GOT3 (cell line): ENCODE measurements around the gene FN1.
"Not testable (repeated sequence)": the region's sequence is repeated elsewhere in the genome, so short reads cannot be mapped to it uniquely, and the experiment has no call there.

Experiments used
- DNase-seq: peaks from one replicate; lab custom pipeline; 2025; ENCODE audit warnings: mixed read lengths; lab: John Stamatoyannopoulos, UW

The FN1 gene

DNA sequence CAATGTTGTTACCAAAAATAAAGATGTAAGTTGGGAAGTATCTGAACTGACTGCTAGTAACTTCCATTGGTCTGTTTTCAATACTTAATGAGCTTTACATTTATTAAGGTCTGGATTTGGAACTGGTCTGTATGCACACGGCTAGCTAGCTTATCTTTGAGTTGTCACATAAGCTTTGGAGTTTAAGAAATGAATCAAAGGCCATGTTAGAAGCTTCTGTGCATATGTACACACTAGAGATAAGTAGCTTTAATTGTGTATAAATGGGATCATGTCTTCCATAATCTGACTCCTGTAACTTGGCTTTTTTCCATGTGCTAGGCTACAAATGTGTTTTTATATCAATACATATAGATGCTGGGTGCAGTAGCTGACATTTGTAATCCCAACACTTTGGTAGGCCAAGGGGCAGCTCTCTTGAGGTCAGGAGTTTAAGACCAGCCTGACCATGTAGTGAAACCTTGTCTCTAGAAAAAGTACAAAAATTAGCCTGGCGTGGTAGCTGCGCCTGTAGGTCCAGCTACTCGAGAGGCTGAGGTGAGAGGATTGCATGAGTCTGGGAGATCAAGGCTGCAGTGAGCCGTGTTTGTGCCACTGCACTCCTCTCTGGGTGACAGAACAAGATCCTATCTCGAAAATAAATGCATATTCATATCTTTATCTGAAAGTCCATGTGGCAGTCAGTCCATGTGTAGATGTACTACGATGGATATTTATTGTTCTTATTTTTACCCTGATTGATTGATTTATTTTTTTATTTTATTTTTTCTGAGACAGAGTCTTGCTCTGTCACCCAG, 96.8 kb downstream of the FN1 start:
- DNase-seq = no peak

DNA sequence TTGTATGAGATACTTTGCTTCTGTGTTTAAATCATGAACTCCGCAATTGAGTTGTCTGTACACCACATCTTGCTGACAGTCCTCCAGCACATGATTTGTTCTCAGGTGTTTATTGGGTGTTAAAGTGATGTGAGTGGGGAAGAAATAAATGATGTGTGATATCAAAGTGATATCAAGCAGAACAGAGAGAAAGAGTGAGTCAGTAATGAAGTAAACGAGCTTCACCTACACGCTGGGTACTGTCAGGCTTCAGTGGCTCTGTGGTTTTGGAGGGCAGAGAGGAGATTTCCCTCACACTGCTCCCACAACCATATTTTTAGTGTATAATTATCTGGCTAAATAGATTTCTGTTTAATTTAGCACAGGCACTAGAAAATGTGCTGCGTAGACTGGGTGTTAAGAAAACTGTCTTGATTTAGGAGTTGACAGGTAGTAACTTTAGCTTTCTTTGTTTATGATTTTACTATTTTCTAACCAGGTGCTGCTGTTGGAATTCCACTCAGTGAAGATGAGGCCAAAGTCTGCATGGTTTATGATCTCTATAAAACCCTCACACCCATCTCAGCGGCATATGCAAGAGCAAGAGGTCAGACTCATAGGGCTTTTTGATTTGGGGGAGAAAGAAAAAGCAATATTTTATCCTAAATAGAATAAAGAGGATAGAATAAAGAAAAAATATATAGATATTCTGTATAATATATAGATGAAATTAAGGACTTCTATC, 102.8 kb downstream of the FN1 start:
- no peak for DNase-seq

DNA sequence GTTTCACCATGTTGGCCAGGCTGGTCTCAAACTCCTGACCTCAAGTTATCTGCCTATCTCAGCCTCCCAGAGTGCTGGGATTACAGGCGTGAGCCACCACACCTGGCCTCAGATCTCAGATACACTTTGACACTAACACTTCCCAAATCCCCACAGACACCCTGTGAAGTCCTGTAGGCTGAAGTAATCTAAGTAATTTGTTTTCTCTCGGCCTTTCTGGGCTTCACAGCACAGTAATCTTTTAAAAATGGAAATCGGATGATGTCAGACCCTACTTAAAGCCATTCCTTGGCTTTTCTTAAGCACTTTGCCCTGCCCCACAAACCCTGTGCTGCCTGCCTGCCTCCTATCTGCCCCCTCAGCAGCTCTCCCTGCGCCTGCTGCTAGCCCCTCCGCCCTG, 107.8 kb downstream of the FN1 start:
- no peak for DNase-seq

DNA sequence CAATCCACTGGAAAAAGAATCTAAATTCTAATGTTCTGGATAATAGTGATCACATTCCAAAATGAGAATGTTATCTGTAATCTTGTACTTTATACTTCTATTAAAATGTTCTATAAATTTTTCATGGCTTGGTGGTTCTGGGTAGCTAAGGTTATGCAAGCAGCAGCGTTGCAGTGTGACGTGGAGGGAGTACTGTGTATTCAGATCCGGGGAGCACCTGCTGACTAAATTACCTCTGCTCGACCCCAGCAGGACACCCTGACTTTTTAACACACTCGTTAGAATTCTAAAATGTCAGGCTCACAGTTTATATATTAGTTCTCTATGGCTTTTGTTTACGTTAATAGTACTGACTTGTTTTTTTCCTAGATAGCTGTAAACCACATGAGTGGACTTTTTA, 111.1 kb downstream of the FN1 start:
- DNase-seq = no peak

DNA sequence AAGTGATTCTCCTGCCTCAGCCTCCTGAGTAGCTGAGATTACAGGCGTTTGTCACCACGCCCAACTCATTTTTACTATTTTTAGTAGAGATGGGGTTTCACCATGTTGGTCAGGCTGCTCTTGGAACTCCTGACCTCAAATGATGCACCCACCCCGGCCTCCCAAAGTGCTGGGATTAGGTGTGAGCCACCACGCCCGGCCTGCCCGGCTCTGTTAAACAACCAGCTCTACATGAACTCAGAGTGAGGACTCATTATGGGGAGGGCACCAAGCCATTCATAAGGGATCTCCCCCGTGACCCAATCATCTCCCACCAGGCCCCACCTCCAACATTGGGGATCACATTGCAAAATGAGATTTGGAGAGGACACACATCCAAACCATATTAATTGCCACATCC, 115.2 kb downstream of the FN1 start:
- no peak for DNase-seq

DNA sequence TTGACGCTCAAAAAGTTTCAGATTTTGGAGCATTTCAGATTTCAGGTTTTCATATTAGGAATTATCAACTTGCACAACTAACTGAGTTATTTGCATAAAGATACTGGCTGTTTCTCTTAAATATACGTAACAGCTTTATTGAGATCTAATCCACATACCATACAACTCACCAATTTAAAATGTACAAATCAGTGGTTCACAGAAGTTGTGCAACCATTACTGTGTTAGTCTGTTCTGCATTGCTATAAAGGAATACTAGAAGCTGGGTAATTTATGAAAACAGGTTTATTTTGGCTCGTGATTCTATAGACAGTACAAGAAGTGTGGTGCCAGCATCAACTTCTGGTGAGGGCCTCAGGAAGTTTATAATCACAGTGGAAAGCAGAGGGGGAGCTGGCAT, 115.8 kb downstream of the FN1 start:
- DNase-seq = no peak

DNA sequence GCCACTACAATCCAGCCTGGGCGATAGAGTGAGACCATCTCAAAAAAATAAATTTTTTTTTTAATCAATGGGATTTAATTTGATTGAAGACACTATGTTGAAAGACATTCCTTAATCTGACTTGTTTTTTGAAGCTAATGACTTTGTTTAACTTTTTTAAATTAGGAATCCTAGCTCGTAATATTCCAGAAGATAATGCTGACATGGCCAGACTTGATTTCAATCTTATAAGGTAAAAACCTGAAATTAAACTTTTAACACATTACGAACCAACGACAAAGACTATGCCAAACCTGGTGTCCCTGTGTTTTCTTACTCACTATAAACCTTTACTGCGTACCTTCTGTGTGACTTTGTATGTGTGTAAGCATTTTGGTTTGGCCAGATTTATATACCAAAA, 116.4 kb downstream of the FN1 start:
- DNase-seq = no peak

DNA sequence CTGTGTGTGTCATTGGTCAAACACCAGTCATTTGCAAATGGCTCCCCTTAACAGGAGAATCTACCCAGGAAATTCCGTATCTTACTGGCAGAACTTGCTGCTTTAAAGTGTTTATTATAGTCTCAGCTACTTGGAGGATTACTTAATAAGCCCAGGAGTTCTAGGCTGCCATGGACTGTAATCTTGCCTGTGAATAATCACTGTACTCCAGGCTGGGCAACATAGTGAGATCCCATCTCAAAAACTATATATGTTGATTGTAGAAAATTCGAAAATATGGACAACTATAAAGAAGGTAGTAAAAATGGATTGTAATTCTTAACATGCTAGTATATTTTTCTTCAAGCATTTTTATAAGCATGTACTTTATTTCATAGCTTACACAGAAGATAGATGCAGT, 119.5 kb downstream of the FN1 start:
- no peak for DNase-seq

DNA sequence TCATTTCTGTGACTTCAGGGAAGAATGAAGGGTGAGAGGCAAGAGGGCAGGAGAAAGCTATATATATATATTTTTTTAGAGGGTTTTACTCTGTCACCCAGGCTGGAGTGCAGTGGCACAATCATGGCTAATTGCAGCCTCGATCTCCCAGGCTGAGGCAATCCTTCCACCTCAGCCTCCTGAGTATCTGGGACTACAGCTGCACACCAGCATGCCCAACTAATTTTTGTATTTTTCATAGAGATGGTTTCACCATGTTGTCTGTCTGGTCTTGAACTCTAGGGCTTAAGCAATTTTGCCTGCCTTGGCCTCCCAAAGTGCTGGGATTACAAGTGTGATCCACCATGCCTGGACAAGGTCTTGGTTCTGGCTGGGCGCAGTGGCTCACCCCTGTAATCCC, 120.6 kb downstream of the FN1 start:
- no peak for DNase-seq

DNA sequence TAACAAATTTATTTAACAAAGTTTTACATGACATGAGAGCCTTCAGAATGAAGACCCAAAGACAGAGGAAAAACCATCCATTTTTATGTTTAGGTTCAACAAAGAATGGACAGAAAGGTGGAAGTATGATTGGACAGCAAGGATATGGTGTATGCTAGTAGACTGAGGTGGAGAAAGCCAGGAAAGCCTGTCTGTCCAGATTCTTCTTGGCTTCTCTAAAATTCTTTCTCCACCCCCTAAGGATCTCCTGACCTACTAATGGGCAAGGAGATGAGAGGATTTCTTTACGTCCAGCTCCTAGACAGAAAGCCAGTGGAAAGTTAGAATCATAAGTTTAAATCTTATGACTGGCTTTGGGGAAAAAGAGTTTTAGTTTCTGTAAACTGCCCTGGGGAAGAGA, 121.0 kb downstream of the FN1 start:
- no peak for DNase-seq

DNA sequence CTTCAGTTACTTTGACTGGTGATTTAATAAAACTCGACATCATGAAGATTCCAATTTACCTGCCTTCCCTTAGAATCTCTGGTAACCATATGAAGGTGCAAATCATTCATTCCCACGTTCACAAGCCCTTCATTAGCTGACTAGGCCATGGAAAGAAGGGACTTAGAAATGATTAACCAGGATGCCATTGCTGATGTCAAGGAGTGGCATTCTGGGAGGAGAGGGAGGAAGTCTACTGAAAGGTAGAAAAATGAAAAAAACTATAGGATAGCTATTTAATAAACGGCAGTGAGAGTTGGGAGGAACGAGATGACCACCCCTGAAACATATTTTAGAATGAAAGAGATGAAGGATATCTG, 122.6 kb downstream of the FN1 start:
- no peak for DNase-seq

DNA sequence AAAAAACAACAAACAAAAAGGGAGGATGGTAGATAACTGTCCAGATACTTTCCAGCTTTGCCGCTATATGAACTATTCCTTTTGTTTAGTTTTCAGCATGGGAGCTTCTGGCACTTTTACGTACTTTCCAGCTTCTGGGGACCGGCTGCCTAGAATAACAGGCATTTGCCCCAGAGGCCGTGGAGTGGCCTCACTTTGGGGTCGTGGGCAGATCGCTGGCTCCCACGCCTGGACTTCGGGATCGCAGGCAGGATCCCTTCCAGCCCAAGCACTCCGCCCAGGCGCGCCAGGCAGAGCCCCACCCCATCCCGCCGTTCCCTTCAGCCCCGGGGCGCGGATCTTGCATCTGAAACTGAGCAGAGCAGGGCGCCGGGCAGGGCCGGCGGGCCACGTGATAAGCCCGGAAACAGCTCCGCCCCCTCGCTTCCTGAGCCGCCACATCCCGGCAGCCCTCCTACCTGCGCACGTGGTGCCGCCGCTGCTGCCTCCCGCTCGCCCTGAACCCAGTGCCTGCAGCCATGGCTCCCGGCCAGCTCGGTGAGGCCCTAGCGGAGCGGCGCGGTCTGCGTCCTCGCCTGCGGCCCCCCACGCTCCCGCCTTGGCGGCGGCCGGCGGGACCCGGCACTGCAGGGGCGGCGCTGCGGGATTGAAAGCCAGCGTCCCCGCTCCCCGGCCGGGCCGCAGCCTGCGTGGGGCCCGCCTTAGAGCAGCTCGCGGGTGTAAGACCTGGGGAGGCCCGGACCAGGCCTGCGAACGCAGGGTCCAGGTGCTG, 124.1 kb downstream of the FN1 start, which contains the start of gene ATIC:
Gene ATIC, plus strand, starts transcription at position 435 of the 772 bp plus-strand sequence. Its CDS starts 84 bp downstream, at position 519.
- peak; percentile 81 for DNase-seq

DNA sequence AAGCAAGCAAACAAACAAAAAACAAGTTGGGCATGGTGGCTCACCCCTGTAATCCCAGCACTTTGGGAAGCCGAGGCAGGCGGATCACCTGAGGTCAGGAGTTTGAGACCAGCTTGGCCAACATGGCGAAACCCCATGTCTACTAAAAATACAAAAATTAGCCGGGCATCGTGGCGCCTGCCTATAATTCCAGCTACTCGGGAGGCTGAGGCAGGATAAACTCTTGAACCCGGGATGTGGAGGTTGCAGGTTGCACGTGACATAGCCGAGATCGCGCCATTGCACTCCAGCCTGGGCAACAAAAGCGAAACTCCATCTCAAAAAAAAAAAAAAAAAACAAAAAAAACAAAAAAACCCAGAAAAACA, 124.6 kb downstream of the FN1 start:
- DNase-seq = not testable (repeated sequence)
